Esophagus muscularis mucosa (tissue), 4 donors: ENCODE measurements around the gene STK35. TPM values are rescaled to one million over a fixed set of nuclear protein-coding genes. Genes with fewer than 3 reads are reported as not detected.

Experiments
- DNase-seq: peaks from one replicate; pipeline ENCODE4 v3.0.0-alpha.2; 2017; ENCODE audit errors: extremely low spot score
- H3K27ac ChIP-seq, 4 donors: fragments of 200-600 bp; sonication (generic); replicated peaks in 1 of 4; 1 replicate in 3 of 4; 2 replicates in 1 of 4; pipeline ENCODE4 v1.5.1; 2016 to 2019; ENCODE audit warnings: mild to moderate bottlenecking in 1 of 4
- H3K27me3 ChIP-seq, 4 donors: fragments of 200-600 bp; sonication (generic); one replicate each; pipeline versions ENCODE4 v1.5.1 to v1.6.0; 2016 to 2019
- H3K36me3 ChIP-seq, 4 donors: fragments of 200-600 bp; sonication (generic); one replicate each; pipeline ENCODE4 v1.5.1; 2016 to 2019
- H3K4me1 ChIP-seq, 4 donors: fragments of 200-600 bp; sonication (generic); one replicate each; pipeline ENCODE4 v1.5.1; 2016 to 2019
- H3K4me3 ChIP-seq, 4 donors: fragments of 200-600 bp; sonication (generic); 1 replicate in 2 of 4; 2 replicates in 2 of 4; pipeline ENCODE4 v1.5.1; 2016 to 2019; ENCODE audit warnings: mild to moderate bottlenecking in 4 of 4, moderate library complexity in 1 of 4
- H3K9me3 ChIP-seq, 4 donors: fragments of 200-600 bp; sonication (generic); 1 replicate in 3 of 4; 2 replicates in 1 of 4; pipeline ENCODE4 v1.5.1; 2016 to 2019
- CTCF ChIP-seq, 3 experiments: fragments of 200-600 bp in 2 of 3; fragments of 450-650 bp in 1 of 3; sonication (generic) in 2 of 3; IDR thresholded peaks; one replicate each; pipeline ENCODE4 v1.5.1; 2017 to 2019; ENCODE audit warnings: antibody characterized with exemption in 3 of 3, mild to moderate bottlenecking in 2 of 3, moderate library complexity in 1 of 3
- EP300 ChIP-seq: sonication (generic); formaldehyde crosslinking; IDR thresholded peaks from one replicate; pipeline ENCODE4 v1.6.1; 2017; ENCODE audit warnings: antibody characterized with exemption
- POLR2A ChIP-seq: fragments of 450-650 bp; IDR thresholded peaks from one replicate; pipeline ENCODE4 v1.6.1; 2017; ENCODE audit warnings: antibody characterized with exemption, moderate library complexity, mild to moderate bottlenecking, low read depth
- POLR2AphosphoS5 ChIP-seq, 2 donors: sonication (generic); formaldehyde crosslinking; IDR thresholded peaks; one replicate each; pipeline ENCODE4 v1.6.1; 2017; ENCODE audit warnings: antibody characterized with exemption in 2 of 2
- WGBS: methylation state at CpG from one replicate; pipeline ENCODE4 v1.1.5; 2018; 5-methylcytosine and 5-hydroxymethylcytosine counted together
- intact Hi-C: fragments of 100-400 bp; cut with DNase I; formaldehyde crosslinking; loops from one replicate; pipeline ENCODE4 v1.15.1; 2023
- total RNA-seq, 4 donors: library from RNA; depleted of rRNA; stranded (reverse); fragments of >200 nt; gene quantifications; one replicate each; pipeline versions ENCODE4 v1.1.0 to v1.2.1, GENCODE V29; 2016

The STK35 gene
- total RNA-seq, 4 donors from 2014 or later, result 19.2 to 24.1 (median 22.8) TPM

GRCh38 chr20:2146080-2146867, 44.6 kb downstream of the STK35 start:
- TF ChIP-seq POLR2A, result no peak
- TF ChIP-seq POLR2AphosphoS5 (IDR thresholded peaks at IDR 0.05), result no peak
- no peak for TF ChIP-seq CTCF (IDR thresholded peaks at IDR 0.05)
- TF ChIP-seq EP300, result no peak
- H3K27me3 ChIP-seq, result no peaks in the 10 kb centered on the region
- peaks cover 4 to 55% (median 44%) of the 10 kb centered on the region in 4 donors for H3K36me3 ChIP-seq
- intact Hi-C loops, result no loop called here
- no peaks in the 10 kb centered on the region for H3K9me3 ChIP-seq
- no peak overlapping the region for H3K4me3 ChIP-seq
- WGBS, result 87% methylated on average over 18 of the region's 18 CpGs
- no peak for DNase-seq
- no peak overlapping the region for H3K27ac ChIP-seq
- H3K4me1 ChIP-seq, result peaks cover 21 to 38% (median 22%) of the 10 kb centered on the region in 4 donors

- Histone ChIP-seq H3K27me3 (no peaks in the 10 kb centered on the region), H3K9me3 (no peaks in the 10 kb centered on the region), H3K4me3 (no peak overlapping the region), H3K4me1 (peaks cover 13 to 24% (median 18%) of the 10 kb centered on the region in 4 donors), H3K36me3 (peaks cover under 1 to 49% (median 37%) of the 10 kb centered on the region in 4 donors), H3K27ac (no peak overlapping the region)
- no peak for DNase-seq
- intact Hi-C loops, result no loop called here
- no peak for TF ChIP-seq EP300
- no peak for TF ChIP-seq CTCF (IDR thresholded peaks at IDR 0.05)
- no peak for TF ChIP-seq POLR2A
- TF ChIP-seq POLR2AphosphoS5 (IDR thresholded peaks at IDR 0.05), result no peak
- 92% methylated on average over 6 of the region's 6 CpGs for WGBS
These were observed 47.9 kb downstream of the STK35 start for GRCh38 chr20:2149507-2149906.

- Histone ChIP-seq H3K27me3 (no peaks in the 10 kb centered on the region), H3K36me3 (peaks cover 0 to 37% (median 28%) of the 10 kb centered on the region in 4 donors), H3K4me3 (no peak overlapping the region), H3K27ac (no peak overlapping the region), H3K9me3 (no peaks in the 10 kb centered on the region), H3K4me1 (peaks cover 13 to 21% (median 18%) of the 10 kb centered on the region in 4 donors)
- DNase-seq, result no peak
- intact Hi-C loops, result no loop called here
- 95% methylated on average over 6 of the region's 6 CpGs for WGBS
- no peak for TF ChIP-seq CTCF (IDR thresholded peaks at IDR 0.05)
- no peak for TF ChIP-seq POLR2AphosphoS5 (IDR thresholded peaks at IDR 0.05)
These were observed 49.0 kb downstream of the STK35 start for GRCh38 chr20:2150660-2151059.

GRCh38 chr20:2151858-2152281, 50.2 kb downstream of the STK35 start:
- no peak overlapping the region for H3K4me3 ChIP-seq
- intact Hi-C loops, result no loop called here
- WGBS, result 58% methylated on average over 3 of the region's 3 CpGs
- no peak overlapping the region for H3K27ac ChIP-seq
- no peak for TF ChIP-seq CTCF (IDR thresholded peaks at IDR 0.05)
- peaks cover 13 to 20% (median 15%) of the 10 kb centered on the region in 4 donors for H3K4me1 ChIP-seq
- no peaks in the 10 kb centered on the region for H3K9me3 ChIP-seq
- H3K36me3 ChIP-seq, result peaks cover 0 to 25% (median 18%) of the 10 kb centered on the region in 4 donors
- DNase-seq, result no peak
- no peaks in the 10 kb centered on the region for H3K27me3 ChIP-seq

GRCh38 chr20:2152317-2152716, 50.7 kb downstream of the STK35 start:
- intact Hi-C loops, result no loop called here

More at GRCh38 chr20:2152317-2152716, 50.7 kb downstream of the STK35 start:
- no peak overlapping the region for H3K4me3 ChIP-seq
- peaks cover 0 to 22% (median 15%) of the 10 kb centered on the region in 4 donors for H3K36me3 ChIP-seq
- TF ChIP-seq POLR2AphosphoS5 (IDR thresholded peaks at IDR 0.05) (no peak), POLR2A (no peak), EP300 (no peak), CTCF (IDR thresholded peaks at IDR 0.05) (no peak)
- no peak for DNase-seq
- WGBS, result 74% methylated on average over 3 of the region's 3 CpGs
- H3K27ac ChIP-seq, result no peak overlapping the region
- no peaks in the 10 kb centered on the region for H3K9me3 ChIP-seq
- H3K27me3 ChIP-seq, result no peaks in the 10 kb centered on the region
- peaks cover 13 to 20% (median 15%) of the 10 kb centered on the region in 4 donors for H3K4me1 ChIP-seq
